Measurements from ENCODE around the gene TCF19.

DNA sequence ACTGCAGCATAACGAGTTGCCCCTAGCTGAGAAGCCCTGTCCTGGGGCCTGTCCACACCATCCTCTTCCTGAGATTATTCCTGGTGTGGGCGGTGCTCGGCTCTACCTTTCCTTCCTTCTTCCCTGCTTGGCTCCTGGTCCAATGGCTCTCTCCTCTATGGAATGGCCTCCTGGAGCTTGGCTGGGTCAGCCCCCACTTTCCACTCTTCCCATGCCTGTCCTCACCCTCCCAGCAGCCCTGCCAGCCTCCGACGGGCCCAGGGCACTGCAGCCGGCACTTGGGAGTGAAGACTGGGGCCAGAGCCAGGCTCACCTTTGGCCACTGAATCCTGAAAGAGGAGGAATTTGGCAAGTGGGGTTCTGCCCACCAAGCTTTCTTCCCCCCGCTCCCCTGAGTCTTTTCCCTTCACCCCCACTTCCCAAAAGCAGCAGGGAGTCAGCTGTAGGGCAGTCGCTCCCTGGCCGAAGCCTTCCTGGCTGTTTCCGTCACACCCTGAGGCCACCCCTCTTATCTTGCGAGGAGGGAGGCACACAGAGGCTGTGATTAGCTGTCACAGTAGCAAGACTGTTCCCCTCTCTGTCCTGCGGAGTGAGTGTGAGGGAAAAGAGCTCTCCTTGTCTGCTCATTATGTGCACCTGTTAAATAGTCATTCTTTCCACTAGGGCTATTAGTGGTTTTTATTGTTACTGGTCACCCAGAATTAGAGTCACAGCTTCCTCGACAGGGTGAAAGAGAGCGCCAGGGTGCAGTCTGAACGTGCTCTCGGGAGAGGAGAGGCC is 31.8 kb upstream of the TCF19 start:
- TF ChIP-seq POLR2A (IDR thresholded peaks at IDR 0.05) (no peak), CTCF (IDR thresholded peaks at IDR 0.05) (no peak)

All from right lobe of liver (tissue), 4 donors.